Liver (tissue), 9 donors: ENCODE results near the gene MED15. TPM values are rescaled to one million over a fixed set of nuclear protein-coding genes. Genes with fewer than 3 reads are reported as not detected.
"Not testable (repeated sequence)": the region's sequence is repeated elsewhere in the genome, so short reads cannot be mapped to it uniquely, and the experiment has no call there.

Source experiments
- DNase-seq: peaks from one replicate; pipeline ENCODE4 v3.0.0-alpha.2; 2017; ENCODE audit warnings: low spot score
- H3K27ac ChIP-seq, 2 donors: one replicate each; pipeline ENCODE4 v1.7.0; 2013; ENCODE audit warnings: inconsistent platforms in 2 of 2, low read length in 2 of 2, control low read depth in 1 of 2, low read depth in 1 of 2, mild to moderate bottlenecking in 1 of 2
- H3K27me3 ChIP-seq, 4 donors: one replicate each; pipeline versions ENCODE4 v1.6.1 to v1.7.0; 2013; ENCODE audit warnings: low read length in 3 of 4, inconsistent platforms in 1 of 4, mild to moderate bottlenecking in 1 of 4, moderate library complexity in 1 of 4; ENCODE audit not compliant: control insufficient read depth in 4 of 4, insufficient read depth in 4 of 4
- H3K36me3 ChIP-seq, 4 donors: one replicate each; pipeline versions ENCODE4 v1.6.1 to v1.7.0; 2013; ENCODE audit warnings: low read length in 3 of 4, mild to moderate bottlenecking in 3 of 4, low read depth in 1 of 4, moderate library complexity in 1 of 4; ENCODE audit not compliant: control insufficient read depth in 4 of 4, insufficient read depth in 3 of 4
- H3K4me1 ChIP-seq, 4 donors: one replicate each; pipeline versions ENCODE4 v1.6.1 to v1.7.0; 2013; ENCODE audit warnings: low read length in 3 of 4, mild to moderate bottlenecking in 3 of 4, moderate library complexity in 1 of 4; ENCODE audit not compliant: control insufficient read depth in 4 of 4, insufficient read depth in 4 of 4
- H3K4me3 ChIP-seq, 3 donors: one replicate each; pipeline versions ENCODE4 v1.6.1 to v1.7.0; 2013; ENCODE audit warnings: low read length in 3 of 3, control low read depth in 1 of 3, low read depth in 1 of 3, mild to moderate bottlenecking in 1 of 3
- H3K9ac ChIP-seq, 2 donors: one replicate each; pipeline ENCODE4 v1.7.0; 2013; ENCODE audit warnings: low read length in 2 of 2, mild to moderate bottlenecking in 2 of 2, moderate library complexity in 2 of 2, control low read depth in 1 of 2, low read depth in 1 of 2
- H3K9me3 ChIP-seq, 4 donors: one replicate each; pipeline versions ENCODE4 v1.6.1 to v1.7.0; 2013; ENCODE audit warnings: low read length in 3 of 4; ENCODE audit not compliant: control insufficient read depth in 4 of 4
- EGR1 ChIP-seq, 2 donors: IDR thresholded peaks; 2 replicates each; pipeline ENCODE4 v1.6.1; 2016 to 2018; ENCODE audit warnings: antibody characterized with exemption in 2 of 2, low read depth in 2 of 2
- FOXA1 ChIP-seq: IDR thresholded peaks from 2 replicates; pipeline ENCODE4 v1.6.1; 2016; ENCODE audit warnings: antibody characterized with exemption
- FOXA2 ChIP-seq: IDR thresholded peaks from 2 replicates; pipeline ENCODE4 v1.6.1; 2016; ENCODE audit warnings: antibody characterized with exemption
- GABPA ChIP-seq, 2 donors: IDR thresholded peaks in 1 of 2; conservative IDR thresholded peaks in 1 of 2; 2 replicates each; pipeline ENCODE4 v1.6.1; 2016; ENCODE audit warnings: antibody characterized with exemption in 2 of 2, mild to moderate bottlenecking in 1 of 2, moderate library complexity in 1 of 2
- HNF4A ChIP-seq, 2 donors: conservative IDR thresholded peaks; 2 replicates each; pipeline ENCODE4 v1.6.1; 2016; ENCODE audit warnings: antibody characterized with exemption in 2 of 2, mild to moderate bottlenecking in 2 of 2
- HNF4G ChIP-seq: IDR thresholded peaks from 2 replicates; pipeline ENCODE4 v1.6.1; 2016; ENCODE audit warnings: antibody characterized with exemption
- JUND ChIP-seq, 2 donors: IDR thresholded peaks; 2 replicates each; pipeline ENCODE4 v1.6.1; 2016; ENCODE audit warnings: antibody characterized with exemption in 2 of 2
- NR2F2 ChIP-seq: IDR thresholded peaks from 2 replicates; pipeline ENCODE4 v1.6.1; 2016; ENCODE audit warnings: antibody characterized with exemption
- RAD21 ChIP-seq, 2 donors: IDR thresholded peaks; 2 replicates each; pipeline ENCODE4 v1.6.1; 2016; ENCODE audit warnings: antibody characterized with exemption in 2 of 2, mild to moderate bottlenecking in 2 of 2
- RXRA ChIP-seq, 2 donors: IDR thresholded peaks; 2 replicates each; pipeline ENCODE4 v1.6.1; 2017 to 2018; ENCODE audit warnings: antibody characterized with exemption in 2 of 2, mild to moderate bottlenecking in 1 of 2
- SP1 ChIP-seq: IDR thresholded peaks from 2 replicates; pipeline ENCODE4 v1.6.1; 2018; ENCODE audit warnings: antibody characterized with exemption, mild to moderate bottlenecking
- TAF1 ChIP-seq: conservative IDR thresholded peaks from 2 replicates; pipeline ENCODE4 v1.6.1; 2016; ENCODE audit warnings: antibody characterized with exemption, mild to moderate bottlenecking
- YY1 ChIP-seq: IDR thresholded peaks from 2 replicates; pipeline ENCODE4 v1.6.1; 2016; ENCODE audit warnings: antibody characterized with exemption, mild to moderate bottlenecking
- WGBS: extraction: QIAGEN DNeasy Blood & Tissue Kit; methylation state at CpG from one replicate; pipeline ENCODE4 v1.1.7; 2013; 5-methylcytosine and 5-hydroxymethylcytosine counted together
- polyA plus RNA-seq, 2 donors: library from polyadenylated mRNA; stranded (reverse) in 1 of 2; unstranded in 1 of 2; fragments of 200-250 nt in 1 of 2; fragments of >200 nt in 1 of 2; fragmentation: Nextera tagmentation in 1 of 2; extraction: Ambion mirVana in 1 of 2; gene quantifications; one replicate each; pipeline versions ENCODE4 v1.2.1 to v1.2.3, GENCODE V29; 2013 to 2015
- total RNA-seq, 2 donors: library from RNA; depleted of rRNA; stranded (reverse); fragments of >200 nt; gene quantifications; one replicate each; pipeline ENCODE4 v1.2.3, GENCODE V29; 2014
- TF ChIP-seq, protein P1 (sequence below): IDR thresholded peaks from 2 replicates; pipeline ENCODE4 v1.6.1; 2016; ENCODE audit warnings: antibody characterized with exemption, mild to moderate bottlenecking
- TF ChIP-seq, protein P2 (sequence below): IDR thresholded peaks from 2 replicates; pipeline ENCODE4 v1.6.1; 2016; ENCODE audit warnings: antibody characterized with exemption
- TF ChIP-seq, protein P3 (sequence below): IDR thresholded peaks from 2 replicates; pipeline ENCODE4 v1.6.1; 2016; ENCODE audit warnings: antibody characterized with exemption
- TF ChIP-seq, protein P4 (sequence below): IDR thresholded peaks from 2 replicates; pipeline ENCODE4 v1.6.1; 2016; ENCODE audit warnings: antibody characterized with exemption
- donor health status: healthy.
- donor health status: healthy.
- donor health status: healthy.
- donor health status: healthy.
- donor health status: healthy.

MED15 gene
- total and polyA plus RNA-seq, 4 donors = 9.7 to 28.0 (median 16.2) TPM

GRCh38 chr22:20591295-20591645, 83.9 kb downstream of the MED15 start:
- no peaks in the 10 kb centered on the region for H3K27me3 ChIP-seq
- H3K9ac ChIP-seq = no peak overlapping the region
- no peak overlapping the region for H3K27ac ChIP-seq
- no peak for DNase-seq
- H3K9me3 ChIP-seq = no peaks in the 10 kb centered on the region
- H3K4me3 ChIP-seq = no peak overlapping the region
- TF ChIP-seq, protein P1, sequence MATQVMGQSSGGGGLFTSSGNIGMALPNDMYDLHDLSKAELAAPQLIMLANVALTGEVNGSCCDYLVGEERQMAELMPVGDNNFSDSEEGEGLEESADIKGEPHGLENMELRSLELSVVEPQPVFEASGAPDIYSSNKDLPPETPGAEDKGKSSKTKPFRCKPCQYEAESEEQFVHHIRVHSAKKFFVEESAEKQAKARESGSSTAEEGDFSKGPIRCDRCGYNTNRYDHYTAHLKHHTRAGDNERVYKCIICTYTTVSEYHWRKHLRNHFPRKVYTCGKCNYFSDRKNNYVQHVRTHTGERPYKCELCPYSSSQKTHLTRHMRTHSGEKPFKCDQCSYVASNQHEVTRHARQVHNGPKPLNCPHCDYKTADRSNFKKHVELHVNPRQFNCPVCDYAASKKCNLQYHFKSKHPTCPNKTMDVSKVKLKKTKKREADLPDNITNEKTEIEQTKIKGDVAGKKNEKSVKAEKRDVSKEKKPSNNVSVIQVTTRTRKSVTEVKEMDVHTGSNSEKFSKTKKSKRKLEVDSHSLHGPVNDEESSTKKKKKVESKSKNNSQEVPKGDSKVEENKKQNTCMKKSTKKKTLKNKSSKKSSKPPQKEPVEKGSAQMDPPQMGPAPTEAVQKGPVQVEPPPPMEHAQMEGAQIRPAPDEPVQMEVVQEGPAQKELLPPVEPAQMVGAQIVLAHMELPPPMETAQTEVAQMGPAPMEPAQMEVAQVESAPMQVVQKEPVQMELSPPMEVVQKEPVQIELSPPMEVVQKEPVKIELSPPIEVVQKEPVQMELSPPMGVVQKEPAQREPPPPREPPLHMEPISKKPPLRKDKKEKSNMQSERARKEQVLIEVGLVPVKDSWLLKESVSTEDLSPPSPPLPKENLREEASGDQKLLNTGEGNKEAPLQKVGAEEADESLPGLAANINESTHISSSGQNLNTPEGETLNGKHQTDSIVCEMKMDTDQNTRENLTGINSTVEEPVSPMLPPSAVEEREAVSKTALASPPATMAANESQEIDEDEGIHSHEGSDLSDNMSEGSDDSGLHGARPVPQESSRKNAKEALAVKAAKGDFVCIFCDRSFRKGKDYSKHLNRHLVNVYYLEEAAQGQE = no peak
- TF ChIP-seq, protein P2, sequence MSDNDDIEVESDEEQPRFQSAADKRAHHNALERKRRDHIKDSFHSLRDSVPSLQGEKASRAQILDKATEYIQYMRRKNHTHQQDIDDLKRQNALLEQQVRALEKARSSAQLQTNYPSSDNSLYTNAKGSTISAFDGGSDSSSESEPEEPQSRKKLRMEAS = no peak
- H3K36me3 ChIP-seq = peaks cover 3 to 17% (median 5%) of the 10 kb centered on the region in 4 donors
- WGBS = 93% methylated on average over 10 of the region's 10 CpGs
- H3K4me1 ChIP-seq = no peaks in the 10 kb centered on the region

- Histone ChIP-seq H3K4me1 (no peaks in the 10 kb centered on the region), H3K4me3 (no peak overlapping the region), H3K36me3 (peaks cover 0 to 11% (median 3%) of the 10 kb centered on the region in 4 donors), H3K27me3 (no peaks in the 10 kb centered on the region), H3K9me3 (no peaks in the 10 kb centered on the region), H3K9ac (no peak overlapping the region), H3K27ac (no peak overlapping the region)
- 87% methylated on average over 28 of the region's 28 CpGs for WGBS
- DNase-seq = no peak
- TF ChIP-seq RXRA (IDR thresholded peaks at IDR 0.05) = no peak
- TF ChIP-seq EGR1 (IDR thresholded peaks at IDR 0.05; ENCODE audit: low read depth in 2 of 2) = no peak
- no peak for TF ChIP-seq NR2F2
- no peak for TF ChIP-seq HNF4A (conservative IDR thresholded peaks at IDR 0.05)
- no peak for TF ChIP-seq SP1
- no peak for TF ChIP-seq HNF4G
- TF ChIP-seq RAD21 (IDR thresholded peaks at IDR 0.05) = no peak
- TF ChIP-seq FOXA2 = no peak
- TF ChIP-seq GABPA (IDR thresholded peaks at IDR 0.05 in 1 of 2, conservative IDR thresholded peaks at IDR 0.05 in 1 of 2) = no peak
- TF ChIP-seq, protein P2 = no peak
- no peak for TF ChIP-seq FOXA1
- TF ChIP-seq, protein P3, sequence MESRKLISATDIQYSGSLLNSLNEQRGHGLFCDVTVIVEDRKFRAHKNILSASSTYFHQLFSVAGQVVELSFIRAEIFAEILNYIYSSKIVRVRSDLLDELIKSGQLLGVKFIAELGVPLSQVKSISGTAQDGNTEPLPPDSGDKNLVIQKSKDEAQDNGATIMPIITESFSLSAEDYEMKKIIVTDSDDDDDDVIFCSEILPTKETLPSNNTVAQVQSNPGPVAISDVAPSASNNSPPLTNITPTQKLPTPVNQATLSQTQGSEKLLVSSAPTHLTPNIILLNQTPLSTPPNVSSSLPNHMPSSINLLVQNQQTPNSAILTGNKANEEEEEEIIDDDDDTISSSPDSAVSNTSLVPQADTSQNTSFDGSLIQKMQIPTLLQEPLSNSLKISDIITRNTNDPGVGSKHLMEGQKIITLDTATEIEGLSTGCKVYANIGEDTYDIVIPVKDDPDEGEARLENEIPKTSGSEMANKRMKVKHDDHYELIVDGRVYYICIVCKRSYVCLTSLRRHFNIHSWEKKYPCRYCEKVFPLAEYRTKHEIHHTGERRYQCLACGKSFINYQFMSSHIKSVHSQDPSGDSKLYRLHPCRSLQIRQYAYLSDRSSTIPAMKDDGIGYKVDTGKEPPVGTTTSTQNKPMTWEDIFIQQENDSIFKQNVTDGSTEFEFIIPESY = no peak
- no peak for TF ChIP-seq TAF1
- TF ChIP-seq, protein P4, sequence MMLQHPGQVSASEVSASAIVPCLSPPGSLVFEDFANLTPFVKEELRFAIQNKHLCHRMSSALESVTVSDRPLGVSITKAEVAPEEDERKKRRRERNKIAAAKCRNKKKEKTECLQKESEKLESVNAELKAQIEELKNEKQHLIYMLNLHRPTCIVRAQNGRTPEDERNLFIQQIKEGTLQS = no peak
- no peak for TF ChIP-seq JUND (IDR thresholded peaks at IDR 0.05)
- TF ChIP-seq, protein P1 = no peak
- TF ChIP-seq YY1 = no peak
Measured at GRCh38 chr22:20591660-20592310, 84.4 kb downstream of the MED15 start.

DNA sequence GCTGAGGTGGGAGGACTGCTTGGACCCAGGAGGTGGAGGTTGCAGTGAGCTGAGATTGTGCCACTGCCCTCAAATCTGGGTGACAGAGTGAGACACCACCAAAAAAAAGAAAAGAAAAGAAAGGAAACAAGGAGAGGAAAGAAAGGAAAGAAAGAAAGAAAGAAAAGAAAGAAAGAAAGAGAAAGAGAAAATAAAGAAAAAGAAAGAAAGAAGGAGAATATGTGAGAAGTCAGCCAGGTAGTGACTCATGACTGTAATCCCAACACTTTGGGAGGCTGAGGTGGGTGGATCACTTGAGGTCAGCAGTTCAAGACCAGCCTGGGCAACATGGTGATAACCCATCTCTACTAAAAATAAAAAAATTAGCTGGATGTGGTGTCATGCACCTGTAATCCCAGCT, 86.6 kb downstream of the MED15 start:
- H3K36me3 ChIP-seq, H3K4me3 ChIP-seq, H3K9me3 ChIP-seq, DNase-seq, H3K9ac ChIP-seq, H3K4me1 ChIP-seq, H3K27ac ChIP-seq, H3K27me3 ChIP-seq: not testable (repeated sequence)
